Activated CD8-positive, alpha-beta memory T cell treated with anti-CD3 and anti-CD28 coated beads, Interleukin-2, amount 50 U/mL, for 4 hours (primary cell): ENCODE results near the gene WWC2.
"Not testable (repeated sequence)": the region's sequence is repeated elsewhere in the genome, so short reads cannot be mapped to it uniquely, and the experiment has no call there.

Experiments
- DNase-seq: peaks from one replicate; pipeline ENCODE4 v3.0.0-alpha.2; 2020

Gene WWC2

GRCh38 chr4:183303301-183303700 lies 204.2 kb downstream of the WWC2 start:
- DNase-seq, result no peak

DNA sequence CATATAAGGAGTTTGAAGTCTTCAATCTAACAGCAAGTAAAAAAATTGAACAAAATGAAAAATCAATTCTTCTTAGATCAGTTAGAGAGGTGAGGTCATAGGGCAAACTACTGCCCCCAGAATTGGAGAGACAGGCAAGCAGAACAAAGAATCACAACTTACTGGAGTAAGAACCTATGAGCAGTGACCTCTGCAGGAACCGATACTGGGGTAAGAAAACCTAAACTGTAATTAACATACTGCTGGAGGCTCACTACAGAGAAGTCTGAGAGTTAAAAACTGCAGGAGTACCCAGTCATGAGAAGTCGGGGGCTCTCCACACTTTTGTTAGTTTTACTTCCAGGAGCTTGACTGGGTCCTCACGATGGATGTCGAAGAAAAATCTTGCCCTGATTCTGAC lies 205.0 kb downstream of the WWC2 start:
- DNase-seq, result no peak

GRCh38 chr4:183304538-183304937 lies 205.5 kb downstream of the WWC2 start:
- no peak for DNase-seq

- DNase-seq, result no peak
Observed at GRCh38 chr4:183306811-183307210, 207.8 kb downstream of the WWC2 start.

- no peak for DNase-seq
Observed at GRCh38 chr4:183312841-183313240, 213.8 kb downstream of the WWC2 start.

GRCh38 chr4:183314336-183314735 lies 215.3 kb downstream of the WWC2 start:
- no peak for DNase-seq

DNA sequence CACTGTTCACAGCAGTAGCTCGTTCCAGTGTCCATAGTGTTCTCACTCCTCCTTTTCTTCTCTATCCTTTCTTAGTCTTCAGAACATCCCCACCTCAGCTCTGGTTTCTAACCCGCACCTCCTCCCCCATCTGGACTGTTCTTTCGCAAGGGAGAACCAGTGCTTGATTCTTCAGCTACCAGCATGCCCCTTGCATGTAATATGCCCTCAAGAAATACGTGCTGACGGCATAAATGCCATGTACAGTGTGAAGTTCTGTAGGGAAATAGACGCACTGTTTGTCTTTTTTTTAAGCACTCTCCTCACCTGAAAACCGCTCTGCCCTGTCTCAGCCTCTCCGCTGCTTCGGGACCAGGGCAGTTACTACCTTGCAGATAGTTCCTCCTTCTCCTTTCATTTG lies 215.7 kb downstream of the WWC2 start:
- DNase-seq, result no peak

DNA sequence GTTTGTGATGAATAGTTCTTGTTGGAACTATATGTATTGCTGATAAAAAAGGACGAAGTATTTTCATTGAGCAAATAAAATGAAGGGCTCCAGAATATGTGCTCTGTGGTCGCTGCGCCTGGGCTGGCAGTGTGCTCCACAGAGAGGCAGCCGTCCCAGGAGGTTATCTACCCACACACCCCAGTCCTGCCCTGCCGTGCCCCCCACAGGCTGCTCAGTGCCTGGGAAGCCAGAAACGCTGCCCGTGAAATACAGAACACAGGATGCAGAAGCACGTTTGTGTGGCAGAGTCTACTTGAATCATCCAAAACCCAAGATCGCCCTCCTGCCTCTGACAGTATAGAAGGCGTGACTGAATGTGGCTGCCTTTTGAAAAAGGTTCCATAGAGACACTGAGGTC lies 219.6 kb downstream of the WWC2 start:
- DNase-seq, result no peak

- DNase-seq, result no peak
Observed at GRCh38 chr4:183320211-183321059, 221.4 kb downstream of the WWC2 start, which contains the start of gene CLDN22. CLDN22 (minus strand) TSS chr4:183320276; CDS start chr4:183320218, 58 bp downstream.

GRCh38 chr4:183321079-183321478 lies 222.0 kb downstream of the WWC2 start:
- DNase-seq, result no peak

DNA sequence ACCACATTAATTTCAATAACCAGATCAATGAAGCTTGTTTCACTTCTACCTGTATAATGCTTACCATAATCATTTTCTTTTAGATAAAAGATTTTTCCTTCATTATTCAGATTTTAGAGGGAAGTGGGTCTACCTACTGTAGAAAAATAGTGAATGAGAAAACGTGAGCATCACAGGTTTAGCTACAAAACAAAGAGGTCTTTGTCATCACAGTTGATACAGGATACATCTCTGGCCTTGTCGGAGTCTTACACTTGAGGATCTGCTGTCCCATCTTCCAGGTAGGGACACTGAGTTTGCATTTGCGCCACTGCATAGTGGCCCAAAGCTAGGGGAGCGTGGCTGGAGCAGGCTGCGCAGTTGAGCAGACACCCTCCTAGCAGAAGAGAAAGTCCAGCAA lies 222.5 kb downstream of the WWC2 start:
- DNase-seq, result no peak

GRCh38 chr4:183322326-183322725 lies 223.3 kb downstream of the WWC2 start, which contains the start of gene CLDN24:
CLDN24 (minus strand) TSS chr4:183322426; CDS start chr4:183322426, 0 bp downstream.
- no peak for DNase-seq

GRCh38 chr4:183323295-183323694 lies 224.2 kb downstream of the WWC2 start:
- no peak for DNase-seq

DNA sequence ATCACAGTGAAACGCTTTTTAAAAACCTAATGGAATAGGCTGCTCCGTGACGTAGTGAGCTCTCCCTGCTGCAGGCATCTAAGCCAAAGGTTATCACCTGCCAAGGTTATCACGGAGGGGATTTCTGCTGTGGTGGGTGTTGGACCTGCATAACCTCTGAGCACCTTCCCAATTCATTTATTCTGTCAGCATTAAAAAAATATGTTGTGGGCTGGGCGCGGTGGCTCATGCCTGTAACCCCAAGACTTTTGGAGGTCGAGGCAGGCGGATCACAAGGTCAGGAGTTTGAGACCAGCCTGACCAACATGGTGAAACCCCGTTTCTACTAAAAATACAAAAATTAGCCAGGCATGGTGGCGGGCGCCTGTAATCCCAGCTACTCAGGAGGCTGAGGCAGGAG lies 225.0 kb downstream of the WWC2 start:
- not testable (repeated sequence) for DNase-seq

DNA sequence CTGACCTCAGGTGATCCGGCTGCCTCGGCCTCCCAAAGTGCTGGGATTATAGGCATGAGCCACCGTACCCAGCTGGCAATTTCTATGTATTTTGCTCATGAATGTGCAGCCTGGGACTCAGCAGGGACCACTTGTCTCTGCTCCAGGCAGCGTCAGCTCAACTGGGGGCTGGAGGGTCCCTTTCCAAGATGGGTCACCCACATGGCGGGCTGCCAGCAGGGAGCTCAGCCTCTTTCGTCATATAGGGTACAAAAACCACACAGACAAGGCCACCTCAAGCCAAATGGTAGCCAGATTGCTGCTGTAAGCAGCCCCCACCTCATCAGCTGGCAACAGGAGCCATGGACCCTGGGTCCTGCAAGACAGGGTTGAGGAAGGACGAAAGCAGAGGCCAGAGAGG lies 225.6 kb downstream of the WWC2 start:
- DNase-seq, result no peak

DNA sequence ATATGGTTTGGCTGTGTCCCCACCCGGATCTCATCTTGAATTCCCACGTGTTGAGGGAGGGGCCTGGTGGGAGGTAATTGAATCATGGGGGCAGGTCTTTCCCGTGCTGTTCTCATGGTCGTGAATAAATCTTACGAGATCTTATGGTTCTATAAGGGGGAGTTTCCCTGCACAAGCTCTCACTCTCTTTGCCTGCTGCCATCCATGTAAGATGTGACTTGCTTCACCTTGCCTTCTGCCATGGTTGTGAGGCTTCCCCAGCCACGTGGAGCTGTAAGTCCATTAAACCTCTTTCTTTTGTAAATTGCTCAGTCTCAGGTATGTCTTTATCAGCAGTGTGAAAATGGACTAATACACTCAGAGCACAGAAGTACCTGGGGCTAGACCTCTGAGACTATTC lies 227.3 kb downstream of the WWC2 start:
- not testable (repeated sequence) for DNase-seq

GRCh38 chr4:183326853-183327252 lies 227.8 kb downstream of the WWC2 start:
- no peak for DNase-seq

- no peak for DNase-seq
Observed at GRCh38 chr4:183327827-183328226, 228.8 kb downstream of the WWC2 start.

DNA sequence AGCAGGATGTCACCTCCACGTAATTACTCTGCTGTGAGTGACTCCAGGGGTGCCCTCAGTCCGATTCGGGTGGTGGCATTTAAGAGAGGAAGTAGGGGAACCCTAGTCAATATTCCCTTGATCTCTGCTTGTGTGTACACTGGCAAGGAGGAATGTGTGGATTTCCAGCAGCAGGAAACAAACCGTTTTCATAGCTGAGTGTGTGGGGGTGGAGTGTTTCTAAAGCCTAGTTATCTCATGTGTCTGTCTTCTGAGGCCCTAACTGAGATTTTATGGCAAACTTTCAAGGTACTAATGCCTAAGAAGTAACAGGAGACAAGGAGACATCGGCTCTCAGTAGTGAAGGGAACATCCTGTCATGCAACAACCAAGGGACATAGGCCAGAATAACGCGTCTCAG lies 229.8 kb downstream of the WWC2 start:
- DNase-seq, result no peak

DNA sequence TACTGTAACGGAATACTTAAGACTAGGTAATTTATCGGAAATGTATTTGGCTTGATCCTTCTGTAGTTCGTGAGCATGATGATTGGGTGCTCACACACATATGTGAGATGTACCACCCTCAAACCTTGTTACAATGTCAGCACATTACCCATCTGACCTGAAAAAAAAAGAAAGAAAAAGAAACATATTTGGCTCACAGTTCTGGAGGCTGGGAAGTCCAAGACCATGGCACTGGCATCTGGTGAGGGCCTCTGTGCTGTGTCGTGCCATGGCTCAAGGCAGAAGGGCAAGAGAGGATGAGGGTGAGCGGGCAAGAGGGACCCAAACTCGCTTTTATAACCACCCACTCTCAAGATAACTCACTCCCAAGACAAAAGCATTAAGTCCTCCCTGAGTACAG lies 230.2 kb downstream of the WWC2 start:
- DNase-seq, result no peak

DNA sequence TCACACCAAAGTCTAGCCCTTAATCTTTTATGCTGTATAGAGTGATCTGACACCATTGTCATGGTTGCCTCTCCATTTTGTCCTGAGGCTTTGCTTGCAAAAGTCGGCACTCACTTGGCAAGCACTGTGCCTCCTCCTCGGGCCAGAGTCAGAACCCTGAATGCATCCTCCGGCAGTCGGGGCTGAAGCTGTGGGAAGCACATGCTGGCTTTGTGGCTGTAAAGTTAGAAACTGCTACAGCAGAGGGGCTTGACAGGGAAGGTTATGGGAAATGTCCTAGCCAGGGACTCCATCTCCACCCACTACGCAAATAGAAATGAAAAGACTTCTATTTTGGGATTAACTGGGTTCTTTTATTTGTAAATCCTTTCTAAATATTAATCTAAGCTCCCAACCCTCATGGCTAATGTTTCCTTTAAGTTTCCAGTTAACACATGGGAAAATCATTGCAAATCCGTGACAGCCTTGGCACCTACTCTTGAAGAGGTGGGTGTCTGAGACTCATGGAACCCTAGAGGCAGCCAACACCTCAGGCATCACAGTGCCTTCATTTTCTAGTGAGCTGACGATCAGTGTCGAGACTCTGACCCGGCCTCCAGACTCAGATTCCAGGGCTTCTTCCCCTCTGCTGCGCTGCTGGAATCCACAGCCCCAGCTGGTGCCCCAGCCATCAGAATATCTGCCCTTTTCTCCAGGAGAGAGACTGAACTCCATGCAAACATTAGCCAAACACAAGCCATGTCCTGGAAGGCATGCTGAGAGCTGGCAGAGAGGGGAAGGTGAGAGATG lies 231.1 kb downstream of the WWC2 start:
- no peak for DNase-seq

GRCh38 chr4:183330841-183331240 lies 231.8 kb downstream of the WWC2 start:
- no peak for DNase-seq

GRCh38 chr4:183332447-183332846 lies 233.4 kb downstream of the WWC2 start:
- DNase-seq, result no peak

DNA sequence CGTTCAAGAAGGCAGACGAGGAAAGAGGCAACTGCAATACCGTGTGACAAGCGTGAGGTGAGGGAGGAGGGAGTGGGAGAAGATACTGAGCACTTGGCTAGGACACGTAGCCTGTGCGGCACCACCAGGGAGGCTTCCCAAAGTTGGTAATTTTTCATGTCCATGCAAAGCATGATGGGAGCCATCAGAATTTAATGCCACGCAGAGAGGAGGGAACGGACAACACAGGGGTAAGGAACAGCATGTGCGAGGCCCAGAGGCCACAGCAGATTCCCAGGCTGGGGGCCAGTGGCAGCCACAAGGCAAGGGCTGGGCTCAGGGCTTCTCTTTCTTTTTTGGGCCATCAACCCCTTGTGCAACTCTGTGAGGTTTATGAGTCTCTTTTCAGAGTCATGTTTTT lies 234.1 kb downstream of the WWC2 start:
- no peak for DNase-seq
